A673 (cell line): ENCODE data around the gene KLRF1. TPM values are rescaled to one million over a fixed set of nuclear protein-coding genes. Genes with fewer than 3 reads are reported as not detected.

ENCODE experiments used
- BruUV-seq: library from RNA; stranded (reverse); fragments of 400-500 nt; replicated peaks from 2 replicates; lab custom pipeline; 2021; lab: Mats Ljungman, UMichigan
- CTCF ChIA-PET: fragments of 300-600 bp; sonication (Branson Sonifier 250); formaldehyde crosslinking; loops from one replicate; lab custom pipeline; 2022; ENCODE audit warnings: antibody characterized with exemption; lab: Charles Lee
- POLR2A ChIA-PET: fragments of 300-600 bp; sonication (Branson Sonifier 250); formaldehyde crosslinking; loops from one replicate; lab custom pipeline; 2022; ENCODE audit warnings: antibody characterized with exemption; ENCODE audit not compliant: low non-redundant PET; lab: Charles Lee
- DNase-seq: peaks from one replicate; pipeline ENCODE4 v3.0.0-alpha.2; 2015; ENCODE audit warnings: low spot score
- H3K27ac ChIP-seq: fragments of 200-600 bp; sonication (generic); 2 replicates; pipeline ENCODE4 v1.5.1; 2016; ENCODE audit warnings: mixed run types, low read depth, mild to moderate bottlenecking, mixed read lengths, antibody characterized with exemption, low read length; ENCODE audit not compliant: poor library complexity, severe bottlenecking
- H3K27me3 ChIP-seq: fragments of 200-600 bp; sonication (generic); replicated peaks from 2 replicates; pipeline ENCODE4 v1.6.1; 2017; ENCODE audit warnings: mixed run types, low read depth, mild to moderate bottlenecking, mixed read lengths, antibody characterized with exemption, low read length; ENCODE audit not compliant: insufficient read depth, poor library complexity
- H3K36me3 ChIP-seq: fragments of 200-600 bp; sonication (generic); 2 replicates; pipeline ENCODE4 v1.6.1; 2016; ENCODE audit warnings: mixed run types, mild to moderate bottlenecking, mixed read lengths, antibody characterized with exemption, low read length; ENCODE audit not compliant: insufficient read depth, poor library complexity, severe bottlenecking
- H3K4me1 ChIP-seq: fragments of 200-600 bp; sonication (generic); 2 replicates; pipeline ENCODE4 v1.6.1; 2017; ENCODE audit warnings: mixed run types, mild to moderate bottlenecking, mixed read lengths, antibody characterized with exemption, low read length; ENCODE audit not compliant: insufficient read depth, poor library complexity, severe bottlenecking
- H3K4me3 ChIP-seq: fragments of 200-600 bp; sonication (generic); 2 replicates; pipeline ENCODE4 v1.5.1; 2016; ENCODE audit warnings: low read depth, mixed run types, mild to moderate bottlenecking, mixed read lengths, low read length; ENCODE audit not compliant: poor library complexity, severe bottlenecking
- H3K9me3 ChIP-seq: fragments of 200-600 bp; sonication (generic); 2 replicates; pipeline ENCODE4 v1.6.1; 2016; ENCODE audit warnings: mixed run types, low read depth, mild to moderate bottlenecking, mixed read lengths, antibody characterized with exemption, low read length; ENCODE audit not compliant: poor library complexity, severe bottlenecking
- EZH2 ChIP-seq: fragments of 200-600 bp; sonication (generic); IDR thresholded peaks from 2 replicates; pipeline ENCODE4 v1.6.1; 2017; ENCODE audit warnings: borderline replicate concordance, low read depth, mild to moderate bottlenecking, mixed read lengths, antibody characterized with exemption, low read length; ENCODE audit not compliant: poor library complexity, severe bottlenecking
- intact Hi-C: fragments of 100-400 bp; cut with micrococcal nuclease; formaldehyde crosslinking; loops from one replicate; pipeline ENCODE4 v1.10.0; 2022; ENCODE audit not compliant: unreplicated experiment
- total RNA-seq: library from RNA; stranded (reverse); gene quantifications from 2 replicates; pipeline ENCODE4 v1.2.3, GENCODE V29; 2021
- TF ChIP-seq, protein P1 (sequence below): fragments of 300-800, 200-600 bp; sonication (generic); conservative IDR thresholded peaks from 2 replicates; pipeline ENCODE4 v1.5.1; 2017; ENCODE audit warnings: low read depth, mild to moderate bottlenecking, antibody characterized with exemption, low read length, moderate library complexity, mixed read lengths

KLRF1 gene
- total RNA-seq, 1 experiment from 2014 or later: not detected

DNA sequence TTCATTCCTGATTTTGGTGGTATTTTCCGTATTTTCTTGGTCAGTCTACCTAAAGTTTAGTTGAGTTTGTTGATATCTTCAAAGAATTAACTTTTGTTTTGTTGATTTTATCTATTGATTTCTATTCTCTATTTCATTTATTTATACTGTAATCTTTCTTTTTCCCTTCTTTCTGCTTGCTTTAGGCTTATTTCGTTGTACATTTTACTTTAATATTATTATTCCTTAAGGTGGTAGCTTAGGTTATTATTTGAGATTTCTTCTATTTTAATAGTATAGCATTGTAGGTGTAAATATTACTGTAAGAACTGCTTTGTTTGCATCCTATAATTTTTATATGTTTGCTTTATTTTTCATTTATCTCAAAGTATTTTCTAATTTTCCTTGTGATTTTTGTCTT is 21.4 kb upstream of the KLRF1 start:
- BruUV-seq: no TSS peak
- CTCF ChIA-PET: no interaction called here

DNA sequence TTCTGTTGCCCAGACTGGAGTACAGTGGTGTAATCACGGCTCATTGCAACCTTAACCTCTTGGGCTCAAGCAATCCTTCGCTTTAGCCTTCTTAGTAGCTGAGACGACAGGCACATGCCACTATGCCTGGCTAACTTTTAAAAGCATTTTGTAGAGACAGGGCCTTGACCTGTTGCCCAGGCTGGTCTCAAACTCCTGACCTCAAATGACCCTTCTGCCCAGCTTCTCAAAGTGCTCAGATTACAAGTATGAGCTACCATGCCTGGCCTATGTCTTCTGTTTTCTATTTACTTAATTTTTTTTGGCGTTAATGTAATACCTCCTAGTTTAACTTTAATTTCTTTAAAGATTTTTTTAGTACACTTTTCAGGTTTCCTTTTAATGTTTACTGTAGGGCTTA is 20.6 kb upstream of the KLRF1 start:
- no TSS peak for BruUV-seq
- Histone ChIP-seq H3K4me3 (no peak overlapping the region), H3K36me3 (no peaks in the 10 kb centered on the region), H3K27me3 (peaks cover 3% of the 10 kb centered on the region), H3K9me3 (no peaks in the 10 kb centered on the region), H3K27ac (no peak overlapping the region), H3K4me1 (peaks cover 5% of the 10 kb centered on the region)
- POLR2A ChIA-PET: no interaction called here
- DNase-seq: no peak
- CTCF ChIA-PET: no interaction called here
- TF ChIP-seq, protein P1, sequence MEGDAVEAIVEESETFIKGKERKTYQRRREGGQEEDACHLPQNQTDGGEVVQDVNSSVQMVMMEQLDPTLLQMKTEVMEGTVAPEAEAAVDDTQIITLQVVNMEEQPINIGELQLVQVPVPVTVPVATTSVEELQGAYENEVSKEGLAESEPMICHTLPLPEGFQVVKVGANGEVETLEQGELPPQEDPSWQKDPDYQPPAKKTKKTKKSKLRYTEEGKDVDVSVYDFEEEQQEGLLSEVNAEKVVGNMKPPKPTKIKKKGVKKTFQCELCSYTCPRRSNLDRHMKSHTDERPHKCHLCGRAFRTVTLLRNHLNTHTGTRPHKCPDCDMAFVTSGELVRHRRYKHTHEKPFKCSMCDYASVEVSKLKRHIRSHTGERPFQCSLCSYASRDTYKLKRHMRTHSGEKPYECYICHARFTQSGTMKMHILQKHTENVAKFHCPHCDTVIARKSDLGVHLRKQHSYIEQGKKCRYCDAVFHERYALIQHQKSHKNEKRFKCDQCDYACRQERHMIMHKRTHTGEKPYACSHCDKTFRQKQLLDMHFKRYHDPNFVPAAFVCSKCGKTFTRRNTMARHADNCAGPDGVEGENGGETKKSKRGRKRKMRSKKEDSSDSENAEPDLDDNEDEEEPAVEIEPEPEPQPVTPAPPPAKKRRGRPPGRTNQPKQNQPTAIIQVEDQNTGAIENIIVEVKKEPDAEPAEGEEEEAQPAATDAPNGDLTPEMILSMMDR: no peak
- TF ChIP-seq EZH2: no peak
- intact Hi-C loops: no loop called here

More for the DNA sequence above, 21.4 kb upstream of the KLRF1 start:
- H3K27ac ChIP-seq: no peak overlapping the region
- TF ChIP-seq, protein P1: no peak
- TF ChIP-seq EZH2: no peak
- intact Hi-C loops: no loop called here
- POLR2A ChIA-PET: no interaction called here
- H3K4me1 ChIP-seq: no peaks in the 10 kb centered on the region
- no peak for DNase-seq
- peaks cover 3% of the 10 kb centered on the region for H3K27me3 ChIP-seq
- H3K36me3 ChIP-seq: no peaks in the 10 kb centered on the region
- no peaks in the 10 kb centered on the region for H3K9me3 ChIP-seq
- H3K4me3 ChIP-seq: no peak overlapping the region

DNA sequence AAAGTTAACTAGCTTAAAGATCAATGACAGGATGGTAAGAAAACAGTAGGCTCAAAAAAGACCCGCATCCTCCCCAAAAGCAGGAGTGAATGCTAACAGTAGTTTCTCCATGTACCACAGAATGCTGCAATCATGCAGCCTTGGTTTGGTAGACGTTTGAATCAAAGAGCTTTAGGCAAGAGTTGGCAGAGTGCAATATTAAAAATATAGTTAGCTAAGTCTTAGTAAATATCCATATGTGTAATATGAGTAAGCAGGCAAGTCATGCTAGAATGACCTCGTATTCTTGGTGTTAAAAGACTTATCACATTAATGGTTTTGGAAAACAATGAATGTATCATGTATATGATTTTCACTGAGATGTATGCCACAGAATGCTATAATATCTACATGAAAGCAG is 18.8 kb upstream of the KLRF1 start:
- H3K27ac ChIP-seq: no peak overlapping the region
- intact Hi-C loops: no loop called here
- no peak overlapping the region for H3K4me3 ChIP-seq
- H3K4me1 ChIP-seq: peaks cover 5% of the 10 kb centered on the region
- POLR2A ChIA-PET: no interaction called here
- H3K36me3 ChIP-seq: no peaks in the 10 kb centered on the region
- DNase-seq: no peak
- TF ChIP-seq, protein P1: no peak
- no peak for TF ChIP-seq EZH2
- peaks cover 3% of the 10 kb centered on the region for H3K27me3 ChIP-seq
- CTCF ChIA-PET: no interaction called here
- no peaks in the 10 kb centered on the region for H3K9me3 ChIP-seq
- no TSS peak for BruUV-seq
